Hippocampal formation (tissue), 2 donors: Measurements from ENCODE around the gene PCCA.
"Not testable (repeated sequence)": the region's sequence is repeated elsewhere in the genome, so short reads cannot be mapped to it uniquely, and the experiment has no call there.

Experiments used
- DNase-seq, 2 donors: peaks; one replicate each; lab custom pipeline; 2025; lab: John Stamatoyannopoulos, UW

PCCA gene

DNA sequence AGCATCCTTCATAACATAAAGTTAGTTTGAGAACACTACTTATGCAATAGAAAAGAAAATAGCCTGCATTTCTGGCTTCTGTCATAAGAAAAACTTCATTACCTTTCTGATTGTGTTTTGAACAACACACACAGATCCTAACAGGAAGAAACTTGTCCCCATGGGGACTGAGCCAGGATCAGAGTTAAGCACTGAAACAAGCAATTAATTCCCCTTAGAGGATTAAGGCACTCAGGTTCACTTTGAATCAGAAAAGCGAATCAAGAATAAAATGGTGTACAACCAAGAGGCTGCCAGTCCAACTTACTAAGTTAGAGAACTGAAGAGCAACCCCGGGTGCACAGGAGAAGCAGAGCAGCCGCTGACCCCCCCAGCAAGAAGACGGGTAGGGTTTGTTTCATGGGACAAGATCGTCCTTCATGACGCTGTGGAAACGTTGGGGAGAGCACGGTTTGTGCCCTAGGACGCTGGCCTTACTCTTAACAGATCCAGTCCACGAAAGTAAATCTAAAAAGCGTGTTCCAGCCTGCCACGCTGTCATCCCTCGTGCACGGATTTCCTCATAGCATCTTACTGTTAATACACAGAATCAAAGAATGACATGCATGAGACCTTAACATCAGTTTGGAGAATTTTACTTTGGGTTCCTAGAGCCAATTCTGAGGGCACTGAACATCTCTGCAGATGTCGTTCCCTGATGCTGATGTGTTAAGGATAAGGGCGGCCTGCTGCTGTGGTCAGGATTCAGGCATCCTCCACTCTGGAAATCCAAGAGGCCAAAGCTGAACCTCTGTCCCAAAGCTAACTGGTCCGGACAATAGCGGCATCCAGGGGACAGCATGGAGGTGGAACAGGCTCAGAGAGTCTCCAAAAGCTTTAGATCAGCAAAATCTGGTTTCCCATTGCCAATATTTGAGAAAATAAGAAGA lies 453.3 kb downstream of the PCCA start:
- DNase-seq: no peak

GRCh38 chr13:100542826-100543156 lies 453.9 kb downstream of the PCCA start:
- no peak for DNase-seq

GRCh38 chr13:100543872-100544602 lies 455.1 kb downstream of the PCCA start:
- no peak for DNase-seq

- DNase-seq: no peak
Observed at GRCh38 chr13:100544866-100545683, 456.2 kb downstream of the PCCA start.

DNA sequence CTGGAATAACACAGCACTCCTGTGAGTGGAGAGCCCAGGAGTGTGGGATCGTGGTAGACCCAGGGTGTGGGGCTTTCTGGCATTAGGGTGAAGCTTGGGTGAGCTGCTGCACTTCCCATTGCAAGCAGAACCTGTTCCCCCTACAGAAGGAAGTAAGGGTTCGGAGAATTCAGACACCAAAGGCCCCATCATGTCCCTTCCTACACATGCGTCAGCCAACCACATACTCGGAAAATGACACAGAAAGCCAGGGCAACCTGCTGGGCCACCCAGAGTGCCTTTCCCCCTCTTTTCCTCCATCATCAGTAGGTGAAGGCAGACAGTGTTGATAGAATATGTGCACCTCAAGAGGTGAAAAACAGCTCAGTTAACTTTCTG lies 456.8 kb downstream of the PCCA start:
- DNase-seq: no peak

DNA sequence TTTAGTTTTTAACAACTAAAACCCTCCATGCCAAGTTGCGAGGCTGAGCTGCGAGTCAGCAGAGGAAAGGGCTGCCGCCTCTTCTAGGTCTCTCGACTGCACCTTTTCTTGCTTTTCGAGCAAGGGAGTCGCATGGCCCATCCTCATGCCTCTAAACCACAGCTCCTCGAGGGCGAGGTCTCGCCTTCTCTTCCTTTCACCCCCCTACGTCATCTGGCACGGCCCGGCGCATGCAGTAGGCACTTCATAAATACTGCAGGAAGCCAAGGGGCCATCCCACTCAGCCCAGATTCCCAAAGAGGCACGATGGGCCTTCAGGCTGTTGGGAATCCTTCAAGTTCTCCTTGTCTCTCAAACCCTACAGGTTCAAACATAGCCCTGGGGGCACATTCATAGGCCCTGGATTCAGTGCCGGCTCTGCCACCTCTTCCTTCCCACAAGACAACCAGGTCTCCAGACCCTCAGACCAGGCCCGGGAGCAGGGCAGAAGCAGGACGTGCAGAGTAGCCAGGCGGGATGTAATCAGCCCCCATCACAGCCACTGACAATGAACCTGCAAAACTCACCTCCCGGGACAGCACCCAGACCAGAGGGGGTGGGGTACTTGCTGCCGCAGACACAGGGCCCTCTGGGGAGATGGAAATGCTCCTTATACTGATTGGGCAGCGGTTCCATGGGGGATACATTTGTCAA lies 458.0 kb downstream of the PCCA start:
- no peak for DNase-seq

- DNase-seq: no peak
Observed at GRCh38 chr13:100547791-100548201, 458.9 kb downstream of the PCCA start.

- no peak for DNase-seq
Observed at GRCh38 chr13:100549316-100549715, 460.4 kb downstream of the PCCA start.

GRCh38 chr13:100552755-100553154 lies 463.9 kb downstream of the PCCA start:
- no peak for DNase-seq

DNA sequence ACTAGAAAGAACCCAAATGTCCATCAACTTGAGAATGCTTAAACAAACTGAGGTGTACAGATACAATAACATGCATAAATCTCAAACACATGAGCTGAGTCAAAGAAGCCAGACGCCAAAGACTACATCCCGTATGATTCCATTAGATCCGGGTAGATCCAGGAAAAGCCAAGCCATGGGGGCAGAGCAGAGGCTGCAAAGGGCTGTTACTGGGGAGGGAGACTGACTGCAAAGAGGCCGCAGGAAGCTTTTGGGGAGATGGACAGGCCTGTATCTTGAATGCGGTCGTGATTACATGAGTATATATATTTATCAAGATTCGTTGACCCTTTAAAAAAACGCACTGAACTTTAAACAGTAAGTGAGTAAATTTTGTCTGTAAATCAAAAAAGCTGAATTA lies 471.0 kb downstream of the PCCA start:
- no peak for DNase-seq

DNA sequence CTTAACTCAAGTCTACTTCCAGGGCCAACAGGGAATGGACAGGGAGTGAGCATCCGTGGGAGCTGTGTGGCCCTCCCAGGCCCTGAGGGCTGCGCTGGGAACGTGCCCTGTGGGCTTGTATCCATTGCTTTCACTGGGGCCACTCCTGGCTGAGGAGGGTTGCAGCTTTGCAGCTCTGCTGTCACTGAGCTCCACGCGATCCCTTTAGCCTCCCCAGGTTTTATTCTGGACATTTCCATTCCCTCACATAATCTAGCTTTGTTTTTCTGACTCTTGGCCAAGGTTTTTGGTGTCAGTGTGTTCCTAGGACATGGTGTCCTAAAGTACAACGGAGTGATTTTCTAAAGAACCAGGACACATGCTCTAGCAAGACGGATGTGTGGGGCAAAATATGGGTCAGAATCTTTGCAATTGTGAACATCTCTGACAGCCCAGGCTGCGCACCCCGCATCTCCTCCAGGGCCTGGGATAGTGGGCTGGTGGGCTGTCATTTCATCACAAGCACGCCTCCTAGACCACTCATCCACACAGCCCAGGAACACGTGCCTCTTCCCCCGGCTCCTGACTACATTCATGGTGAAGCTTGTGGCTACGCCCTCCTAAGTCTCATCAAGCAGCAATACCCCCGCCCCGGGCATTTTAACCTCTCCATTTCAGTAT lies 471.7 kb downstream of the PCCA start:
- peak in 1 of 2 donors; percentile 5 for DNase-seq

- no peak for DNase-seq
Observed at GRCh38 chr13:100561158-100561499, 472.2 kb downstream of the PCCA start.

DNA sequence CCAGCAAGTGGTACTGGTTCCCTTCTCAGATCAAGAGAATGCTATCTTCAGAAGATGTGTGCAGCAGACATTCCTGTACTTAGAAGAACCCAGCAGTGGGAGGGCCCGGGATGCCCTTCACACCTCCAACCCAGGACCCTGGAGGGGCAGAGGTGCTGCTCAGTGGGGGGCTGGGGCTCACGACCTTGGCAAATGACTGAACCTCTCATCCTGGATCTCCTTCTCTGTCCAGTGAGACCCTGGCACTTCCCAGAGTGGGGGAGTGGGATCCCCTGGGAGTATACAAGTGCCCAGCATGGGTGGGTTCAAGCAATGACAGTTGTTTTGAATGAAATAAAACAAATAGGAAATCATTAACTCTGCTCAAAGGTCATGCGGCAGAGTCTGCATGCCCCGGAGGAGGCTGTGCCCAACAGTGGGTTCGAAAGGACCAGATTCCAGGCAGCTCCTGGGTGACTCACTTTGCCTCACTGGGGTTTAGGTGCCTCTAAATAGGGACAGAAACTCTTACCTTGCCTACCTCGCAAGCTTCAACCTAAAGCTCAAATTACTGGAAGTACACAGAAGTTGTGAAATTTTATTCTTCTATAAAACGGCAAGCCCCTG lies 472.8 kb downstream of the PCCA start:
- DNase-seq: no peak

- DNase-seq: no peak
Observed at GRCh38 chr13:100563779-100564178, 474.9 kb downstream of the PCCA start.

GRCh38 chr13:100564444-100565223 lies 475.7 kb downstream of the PCCA start:
- DNase-seq: no peak

GRCh38 chr13:100565286-100565685 lies 476.4 kb downstream of the PCCA start:
- DNase-seq: no peak

GRCh38 chr13:100566543-100566942 lies 477.6 kb downstream of the PCCA start:
- DNase-seq: no peak

DNA sequence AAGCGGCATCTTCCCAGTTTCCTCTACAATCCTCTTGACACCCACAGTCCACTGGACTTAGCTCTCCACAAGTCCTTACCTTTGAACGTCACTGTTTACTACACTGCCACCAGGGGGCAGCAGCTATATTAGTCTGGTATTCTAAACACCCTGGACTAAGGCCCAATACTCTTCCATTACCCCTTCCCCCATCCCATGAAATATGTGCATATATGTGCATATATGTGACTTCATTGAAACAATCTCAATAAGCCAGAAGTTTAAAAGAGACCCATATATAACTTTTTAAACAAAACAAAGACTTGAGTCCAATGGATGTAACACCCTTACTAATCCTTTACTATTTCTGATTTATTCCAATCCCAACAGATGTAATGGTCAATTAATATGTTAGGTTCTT lies 484.2 kb downstream of the PCCA start:
- peak; percentile 22 to 55 for DNase-seq

DNA sequence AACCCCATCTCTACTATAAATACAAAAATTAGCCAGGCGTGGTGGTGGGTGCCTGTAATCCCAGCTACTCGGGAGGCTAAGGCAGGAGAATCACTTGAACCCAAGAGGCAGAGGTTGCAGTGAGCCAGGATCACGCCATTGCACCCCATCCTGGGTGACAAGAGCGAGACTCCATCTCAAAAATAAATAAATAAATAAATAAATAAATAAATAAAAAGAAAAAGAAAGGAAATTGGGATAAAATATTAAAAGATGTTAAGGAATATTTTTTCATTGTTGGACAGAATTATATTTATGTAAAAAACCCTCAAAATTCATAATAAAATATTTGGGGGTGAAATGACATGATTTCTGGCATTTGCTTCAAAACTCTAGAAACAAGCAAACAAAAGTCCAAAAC lies 488.3 kb downstream of the PCCA start:
- not testable (repeated sequence) for DNase-seq
